ENCODE data around the gene PSMB8.
"Not testable (repeated sequence)": the region's sequence is repeated elsewhere in the genome, so short reads cannot be mapped to it uniquely, and the experiment has no call there.

DNA sequence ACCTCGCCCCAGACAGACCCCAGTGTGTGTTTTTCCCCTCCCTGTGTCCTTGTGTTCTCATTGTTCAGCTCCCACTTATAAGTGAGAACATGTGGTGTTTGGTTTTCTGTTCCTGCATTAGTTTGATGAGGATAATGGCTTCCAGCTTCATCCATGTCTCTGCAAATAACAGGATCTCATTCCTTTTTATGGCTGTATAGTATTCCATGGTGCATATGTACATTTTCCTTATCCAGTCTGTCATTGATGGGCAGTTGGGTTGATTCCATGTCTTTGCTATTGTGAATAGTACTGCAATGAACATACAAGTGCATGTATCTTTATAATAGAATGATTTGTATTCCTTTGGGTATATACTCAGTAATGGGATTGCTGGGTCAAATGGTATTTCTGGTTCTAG, 30.1 kb upstream of the PSMB8 start:
- TF ChIP-seq, protein P1, sequence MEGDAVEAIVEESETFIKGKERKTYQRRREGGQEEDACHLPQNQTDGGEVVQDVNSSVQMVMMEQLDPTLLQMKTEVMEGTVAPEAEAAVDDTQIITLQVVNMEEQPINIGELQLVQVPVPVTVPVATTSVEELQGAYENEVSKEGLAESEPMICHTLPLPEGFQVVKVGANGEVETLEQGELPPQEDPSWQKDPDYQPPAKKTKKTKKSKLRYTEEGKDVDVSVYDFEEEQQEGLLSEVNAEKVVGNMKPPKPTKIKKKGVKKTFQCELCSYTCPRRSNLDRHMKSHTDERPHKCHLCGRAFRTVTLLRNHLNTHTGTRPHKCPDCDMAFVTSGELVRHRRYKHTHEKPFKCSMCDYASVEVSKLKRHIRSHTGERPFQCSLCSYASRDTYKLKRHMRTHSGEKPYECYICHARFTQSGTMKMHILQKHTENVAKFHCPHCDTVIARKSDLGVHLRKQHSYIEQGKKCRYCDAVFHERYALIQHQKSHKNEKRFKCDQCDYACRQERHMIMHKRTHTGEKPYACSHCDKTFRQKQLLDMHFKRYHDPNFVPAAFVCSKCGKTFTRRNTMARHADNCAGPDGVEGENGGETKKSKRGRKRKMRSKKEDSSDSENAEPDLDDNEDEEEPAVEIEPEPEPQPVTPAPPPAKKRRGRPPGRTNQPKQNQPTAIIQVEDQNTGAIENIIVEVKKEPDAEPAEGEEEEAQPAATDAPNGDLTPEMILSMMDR (IDR thresholded peaks at IDR 0.05) = not testable (repeated sequence)
- not testable (repeated sequence) for TF ChIP-seq POLR2A (IDR thresholded peaks at IDR 0.05)

Measured in adrenal gland (tissue), 5 donors.